ENCODE data around the gene POU2F2. TPM values are rescaled to one million over a fixed set of nuclear protein-coding genes. Genes with fewer than 3 reads are reported as not detected.

POU2F2 gene
- total and polyA plus RNA-seq, 3 experiments from 2014 or later, result 8.5 to 47.9 (median 46.7) TPM

GRCh38 chr19:42113641-42114348 is 18.5 kb downstream of the POU2F2 start:
- DNase-seq, result no peak
- peak overlapping the region in 7 of 8 donors; percentile 27 to 73 (median 48) for H3K27ac Mint-ChIP-seq
- peaks cover 5 to 7% (median 7%) of the 10 kb centered on the region in 3 donors for H3K4me1 Mint-ChIP-seq
- H3K4me3 Mint-ChIP-seq, result no peak overlapping the region
- no peaks in the 10 kb centered on the region for H3K27me3 Mint-ChIP-seq
- Histone ChIP-seq H3K9me3 (ENCODE audit: low read length) (no peaks in the 10 kb centered on the region), H3K27me3 (ENCODE audit: insufficient read depth, low read length, poor library complexity, severe bottlenecking) (no peaks in the 10 kb centered on the region), H3K4me3 (ENCODE audit: low read length) (no peak overlapping the region), H3K27ac (ENCODE audit: low read depth, low read length) (no peak overlapping the region), H3K4me1 (ENCODE audit: insufficient read depth, low read length) (peaks cover under 1% of the 10 kb centered on the region), H3K36me3 (ENCODE audit: insufficient read depth, low read length) (peaks cover 7% of the 10 kb centered on the region)
- peaks cover 0 to 79% (median 9%) of the 10 kb centered on the region in 3 donors for H3K36me3 Mint-ChIP-seq
- no peaks in the 10 kb centered on the region for H3K9me3 Mint-ChIP-seq
- ChIA-PET POLR2A (no interaction called here), CTCF (interaction anchor here (1.0 to 2.8 kb wide), 5 partner anchors 10 to 182 kb away, joined by 3 to 9 read pairs (median 5); no protein-coding TSS in a partner anchor)

DNA sequence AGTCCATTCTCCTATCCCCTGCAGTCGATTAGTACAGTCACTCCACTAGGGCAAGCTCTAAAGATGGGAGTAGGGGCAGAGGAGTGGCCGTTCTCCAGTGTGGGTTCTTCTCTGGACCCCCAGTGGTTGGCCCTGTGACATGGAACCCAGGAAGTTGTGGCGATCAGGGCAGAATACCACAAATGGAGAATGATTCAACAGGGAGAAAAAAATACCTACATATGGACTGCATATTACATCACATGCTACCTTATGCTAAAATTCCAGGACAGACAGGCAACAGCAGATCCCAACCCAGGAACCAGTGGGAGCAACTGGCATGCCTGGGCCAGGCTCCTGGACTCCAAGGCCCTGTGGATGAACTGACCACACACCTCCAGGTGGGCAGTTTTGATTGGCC is 20.4 kb downstream of the POU2F2 start:
- ChIA-PET POLR2A (no interaction called here), CTCF (interaction anchor here (0.7 to 4.2 kb wide), 3 partner anchors 23 to 182 kb away, joined by 3 to 46 read pairs (median 5); partner anchors contain the start of gene POU2F2)
- Histone ChIP-seq H3K27me3 (ENCODE audit: insufficient read depth, low read length, poor library complexity, severe bottlenecking) (no peaks in the 10 kb centered on the region), H3K27ac (ENCODE audit: low read depth, low read length) (no peak overlapping the region), H3K36me3 (ENCODE audit: insufficient read depth, low read length) (peaks cover 7% of the 10 kb centered on the region), H3K4me1 (ENCODE audit: insufficient read depth, low read length) (peaks cover 6% of the 10 kb centered on the region), H3K9me3 (ENCODE audit: low read length) (no peaks in the 10 kb centered on the region), H3K4me3 (ENCODE audit: low read length) (no peak overlapping the region)
- H3K9me3 Mint-ChIP-seq, result no peaks in the 10 kb centered on the region
- H3K4me1 Mint-ChIP-seq, result peaks cover 3 to 12% (median 11%) of the 10 kb centered on the region in 3 donors
- H3K27ac Mint-ChIP-seq, result peak overlapping the region in 6 of 8 donors; percentile 36 to 82 (median 49)
- no peaks in the 10 kb centered on the region for H3K27me3 Mint-ChIP-seq
- DNase-seq, result no peak
- no peak overlapping the region for H3K4me3 Mint-ChIP-seq
- peaks cover 4 to 64% (median 9%) of the 10 kb centered on the region in 3 donors for H3K36me3 Mint-ChIP-seq

GRCh38 chr19:42111384-42111783 is 20.9 kb downstream of the POU2F2 start:
- Mint-ChIP-seq H3K27me3 (no peaks in the 10 kb centered on the region), H3K4me1 (peaks cover 3 to 12% (median 11%) of the 10 kb centered on the region in 3 donors), H3K4me3 (no peak overlapping the region), H3K27ac (peak overlapping the region in 7 of 8 donors; percentile 18 to 90 (median 49)), H3K36me3 (peaks cover 4 to 60% (median 9%) of the 10 kb centered on the region in 3 donors), H3K9me3 (no peaks in the 10 kb centered on the region)
- H3K9me3 ChIP-seq (ENCODE audit: low read length), result no peaks in the 10 kb centered on the region
- no peak overlapping the region for H3K27ac ChIP-seq (ENCODE audit: low read depth, low read length)
- POLR2A ChIA-PET, result no interaction called here
- peaks cover 6% of the 10 kb centered on the region for H3K4me1 ChIP-seq (ENCODE audit: insufficient read depth, low read length)
- CTCF ChIA-PET, result interaction anchor here (0.7 to 4.2 kb wide), 6 partner anchors 12 to 329 kb away, joined by 3 to 46 read pairs (median 4); partner anchors contain the start of gene POU2F2
- DNase-seq, result no peak
- no peaks in the 10 kb centered on the region for H3K27me3 ChIP-seq (ENCODE audit: insufficient read depth, low read length, poor library complexity, severe bottlenecking)
- peaks cover 6% of the 10 kb centered on the region for H3K36me3 ChIP-seq (ENCODE audit: insufficient read depth, low read length)
- H3K4me3 ChIP-seq (ENCODE audit: low read length), result no peak overlapping the region

DNA sequence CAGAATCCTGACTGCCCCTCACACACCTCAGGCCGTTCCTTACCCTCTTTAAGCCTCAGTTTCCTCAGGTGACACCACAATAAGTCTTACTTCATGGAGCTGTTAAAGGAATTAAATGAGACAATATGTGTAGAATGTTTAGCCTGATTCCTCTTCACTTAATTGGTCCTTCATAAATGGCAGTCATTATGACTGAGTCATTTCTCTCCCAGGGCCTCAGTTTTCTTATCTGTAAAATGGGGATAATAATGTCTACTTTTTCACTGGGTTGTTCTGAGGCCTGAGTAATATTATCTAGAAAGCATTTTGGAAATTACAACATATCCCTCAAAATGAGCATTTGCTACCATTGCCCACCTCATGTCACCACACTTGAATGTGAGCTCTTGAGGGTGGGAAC is 21.6 kb downstream of the POU2F2 start:
- Histone ChIP-seq H3K4me3 (ENCODE audit: low read length) (no peak overlapping the region), H3K4me1 (ENCODE audit: insufficient read depth, low read length) (peaks cover 6% of the 10 kb centered on the region), H3K36me3 (ENCODE audit: insufficient read depth, low read length) (no peaks in the 10 kb centered on the region), H3K27me3 (ENCODE audit: insufficient read depth, low read length, poor library complexity, severe bottlenecking) (no peaks in the 10 kb centered on the region), H3K9me3 (ENCODE audit: low read length) (no peaks in the 10 kb centered on the region), H3K27ac (ENCODE audit: low read depth, low read length) (no peak overlapping the region)
- Mint-ChIP-seq H3K4me1 (peaks cover 3 to 12% (median 11%) of the 10 kb centered on the region in 3 donors), H3K27ac (peak overlapping the region in 6 of 8 donors; percentile 1 to 90 (median 52)), H3K27me3 (no peaks in the 10 kb centered on the region), H3K4me3 (no peak overlapping the region), H3K36me3 (peaks cover 4 to 59% (median 8%) of the 10 kb centered on the region in 3 donors), H3K9me3 (no peaks in the 10 kb centered on the region)
- ChIA-PET CTCF (interaction anchor here (0.5 to 4.2 kb wide), 8 partner anchors 13 to 329 kb away, joined by 3 to 46 read pairs (median 4); partner anchors contain the start of gene POU2F2), POLR2A (no interaction called here)
- DNase-seq, result no peak

DNA sequence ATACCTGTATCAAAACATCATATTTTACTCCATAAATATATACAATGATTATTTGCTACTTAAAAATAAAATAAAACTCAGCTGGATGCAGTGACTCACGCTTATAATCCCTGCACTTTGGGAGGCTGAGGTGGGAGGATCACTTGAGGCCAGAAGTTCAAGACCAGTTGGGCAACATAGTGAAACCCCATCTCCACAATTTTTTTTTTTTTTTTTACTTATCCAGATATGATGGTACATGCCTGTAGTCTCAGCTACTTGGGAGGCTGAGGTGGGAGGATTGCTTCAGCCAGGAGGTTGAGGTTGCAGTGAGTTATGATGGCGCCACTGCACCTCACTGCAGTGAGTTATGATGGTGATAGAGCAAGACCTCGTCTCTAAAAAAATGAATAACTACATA is 22.4 kb downstream of the POU2F2 start:
- Histone ChIP-seq H3K9me3 (ENCODE audit: low read length) (no peaks in the 10 kb centered on the region), H3K27me3 (ENCODE audit: insufficient read depth, low read length, poor library complexity, severe bottlenecking) (no peaks in the 10 kb centered on the region), H3K4me1 (ENCODE audit: insufficient read depth, low read length) (peaks cover 6% of the 10 kb centered on the region), H3K4me3 (ENCODE audit: low read length) (no peak overlapping the region), H3K36me3 (ENCODE audit: insufficient read depth, low read length) (no peaks in the 10 kb centered on the region), H3K27ac (ENCODE audit: low read depth, low read length) (no peak overlapping the region)
- Mint-ChIP-seq H3K4me1 (peaks cover 3 to 12% (median 11%) of the 10 kb centered on the region in 3 donors), H3K27me3 (no peaks in the 10 kb centered on the region), H3K36me3 (peaks cover 4 to 60% (median 8%) of the 10 kb centered on the region in 3 donors), H3K4me3 (no peak overlapping the region), H3K9me3 (no peaks in the 10 kb centered on the region), H3K27ac (no peak overlapping the region)
- ChIA-PET POLR2A (interaction anchor here (0.6 kb wide), 1 partner anchor 846 kb away, joined by 3 read pairs; no protein-coding TSS in a partner anchor), CTCF (interaction anchor here (0.6 to 4.2 kb wide), 8 partner anchors 14 to 267 kb away, joined by 3 to 46 read pairs (median 6); partner anchors contain the start of genes GSK3A and POU2F2)
- DNase-seq, result no peak

- H3K27ac Mint-ChIP-seq, result peak overlapping the region in 5 of 8 donors; percentile 36 to 77 (median 58)
- H3K27me3 Mint-ChIP-seq, result no peaks in the 10 kb centered on the region
- H3K9me3 ChIP-seq (ENCODE audit: low read length), result no peaks in the 10 kb centered on the region
- H3K36me3 ChIP-seq (ENCODE audit: insufficient read depth, low read length), result no peaks in the 10 kb centered on the region
- peak; percentile 79 to 91 (median 83) for DNase-seq
- no peak overlapping the region for H3K4me3 ChIP-seq (ENCODE audit: low read length)
- no peaks in the 10 kb centered on the region for H3K27me3 ChIP-seq (ENCODE audit: insufficient read depth, low read length, poor library complexity, severe bottlenecking)
- H3K4me3 Mint-ChIP-seq, result no peak overlapping the region
- peaks cover 3 to 12% (median 11%) of the 10 kb centered on the region in 3 donors for H3K4me1 Mint-ChIP-seq
- peaks cover 4 to 56% (median 6%) of the 10 kb centered on the region in 3 donors for H3K36me3 Mint-ChIP-seq
- H3K27ac ChIP-seq (ENCODE audit: low read depth, low read length), result no peak overlapping the region
- POLR2A ChIA-PET, result no interaction called here
- no peaks in the 10 kb centered on the region for H3K9me3 Mint-ChIP-seq
- H3K4me1 ChIP-seq (ENCODE audit: insufficient read depth, low read length), result peaks cover 6% of the 10 kb centered on the region
- CTCF ChIA-PET, result interaction anchor here (0.6 to 4.2 kb wide), 33 partner anchors 9 to 330 kb away, joined by 3 to 46 read pairs (median 5); partner anchors contain the start of genes GSK3A, POU2F2 and PRR19
Observed at GRCh38 chr19:42108527-42109389, 23.5 kb downstream of the POU2F2 start.

DNA sequence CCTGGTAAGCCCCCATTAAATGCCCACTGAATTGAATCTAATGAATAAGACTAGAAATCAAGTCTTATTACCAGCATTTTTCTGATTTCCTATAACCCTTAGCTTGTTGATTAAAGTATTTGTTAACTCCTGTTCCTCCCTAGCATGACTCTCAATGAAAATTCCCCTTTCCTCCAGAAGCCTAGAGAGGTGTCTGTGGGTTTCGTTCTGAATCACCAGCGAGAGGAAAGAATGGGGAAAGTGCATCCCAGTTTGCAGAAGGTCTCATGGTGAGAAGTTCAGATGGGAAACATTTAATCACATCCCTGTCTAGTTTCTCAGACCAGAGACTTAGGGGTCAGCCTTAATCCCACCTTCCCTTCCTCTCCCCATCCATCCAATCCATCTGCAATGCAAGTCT is 26.9 kb downstream of the POU2F2 start:
- H3K4me3 Mint-ChIP-seq, result no peak overlapping the region
- peaks cover 3 to 48% (median 4%) of the 10 kb centered on the region in 3 donors for H3K36me3 Mint-ChIP-seq
- no peak overlapping the region for H3K4me3 ChIP-seq (ENCODE audit: low read length)
- no peaks in the 10 kb centered on the region for H3K27me3 ChIP-seq (ENCODE audit: insufficient read depth, low read length, poor library complexity, severe bottlenecking)
- no peaks in the 10 kb centered on the region for H3K36me3 ChIP-seq (ENCODE audit: insufficient read depth, low read length)
- H3K4me1 Mint-ChIP-seq, result peaks cover 1 to 7% (median 6%) of the 10 kb centered on the region in 3 donors
- POLR2A ChIA-PET, result no interaction called here
- peaks cover 6% of the 10 kb centered on the region for H3K4me1 ChIP-seq (ENCODE audit: insufficient read depth, low read length)
- CTCF ChIA-PET, result no interaction called here
- no peaks in the 10 kb centered on the region for H3K9me3 ChIP-seq (ENCODE audit: low read length)
- no peaks in the 10 kb centered on the region for H3K9me3 Mint-ChIP-seq
- no peak for DNase-seq
- H3K27ac ChIP-seq (ENCODE audit: low read depth, low read length), result no peak overlapping the region
- no peaks in the 10 kb centered on the region for H3K27me3 Mint-ChIP-seq
- H3K27ac Mint-ChIP-seq, result no peak overlapping the region
